ENCODE data around the gene GLB1L2. TPM values are rescaled to one million over a fixed set of nuclear protein-coding genes. Genes with fewer than 3 reads are reported as not detected.

GLB1L2 gene
- total and polyA plus RNA-seq, 2 of the 4 experiments (the other 2 are of a cell fraction): under 0.01 to 0.26 TPM

GRCh38 chr11:134413043-134413825 lies 81.4 kb downstream of the GLB1L2 start:
- dilution Hi-C loops (cut with HindIII; ENCODE audit: low sequenced_read_pairs, unreplicated experiment): no loop called here

More at GRCh38 chr11:134413043-134413825, 81.4 kb downstream of the GLB1L2 start:
- H3K36me3 ChIP-seq (ENCODE audit: control insufficient read depth, insufficient read depth, low read length): no peaks in the 10 kb centered on the region
- no peak overlapping the region for H2BK120ac ChIP-seq (ENCODE audit: low read depth, low read length)
- no TSS peak for BruUV-seq (replicated peaks)
- TF ChIP-seq RAD21 (IDR thresholded peaks at IDR 0.05; ENCODE audit: low read length) (no peak), RCOR1 (IDR thresholded peaks at IDR 0.05; ENCODE audit: insufficient replicate concordance, low read length) (no peak), CHD1 (IDR thresholded peaks at IDR 0.05; ENCODE audit: low read depth, low read length) (no peak), FOS (IDR thresholded peaks at IDR 0.05; ENCODE audit: low read depth, low read length) (no peak), MXI1 (IDR thresholded peaks at IDR 0.05; ENCODE audit: borderline replicate concordance, low read depth, low read length) (no peak), POLR2A (IDR thresholded peaks at IDR 0.05; ENCODE audit: low read depth, low read length) (no peak), MAZ (IDR thresholded peaks at IDR 0.05; ENCODE audit: borderline replicate concordance, low read depth, low read length) (no peak), BHLHE40 (IDR thresholded peaks at IDR 0.05; ENCODE audit: low read depth, low read length) (no peak), CEBPB (IDR thresholded peaks at IDR 0.05; ENCODE audit: low read depth, low read length) (no peak), NFE2L2 (IDR thresholded peaks at IDR 0.05; ENCODE audit: low read depth, low read length) (no peak), RFX5 (IDR thresholded peaks at IDR 0.05; ENCODE audit: low read depth, low read length) (no peak)
- TF ChIP-seq, protein P1, sequence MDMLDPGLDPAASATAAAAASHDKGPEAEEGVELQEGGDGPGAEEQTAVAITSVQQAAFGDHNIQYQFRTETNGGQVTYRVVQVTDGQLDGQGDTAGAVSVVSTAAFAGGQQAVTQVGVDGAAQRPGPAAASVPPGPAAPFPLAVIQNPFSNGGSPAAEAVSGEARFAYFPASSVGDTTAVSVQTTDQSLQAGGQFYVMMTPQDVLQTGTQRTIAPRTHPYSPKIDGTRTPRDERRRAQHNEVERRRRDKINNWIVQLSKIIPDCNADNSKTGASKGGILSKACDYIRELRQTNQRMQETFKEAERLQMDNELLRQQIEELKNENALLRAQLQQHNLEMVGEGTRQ (IDR thresholded peaks at IDR 0.05; ENCODE audit: low read depth, low read length): no peak
- TF ChIP-seq, protein P2, sequence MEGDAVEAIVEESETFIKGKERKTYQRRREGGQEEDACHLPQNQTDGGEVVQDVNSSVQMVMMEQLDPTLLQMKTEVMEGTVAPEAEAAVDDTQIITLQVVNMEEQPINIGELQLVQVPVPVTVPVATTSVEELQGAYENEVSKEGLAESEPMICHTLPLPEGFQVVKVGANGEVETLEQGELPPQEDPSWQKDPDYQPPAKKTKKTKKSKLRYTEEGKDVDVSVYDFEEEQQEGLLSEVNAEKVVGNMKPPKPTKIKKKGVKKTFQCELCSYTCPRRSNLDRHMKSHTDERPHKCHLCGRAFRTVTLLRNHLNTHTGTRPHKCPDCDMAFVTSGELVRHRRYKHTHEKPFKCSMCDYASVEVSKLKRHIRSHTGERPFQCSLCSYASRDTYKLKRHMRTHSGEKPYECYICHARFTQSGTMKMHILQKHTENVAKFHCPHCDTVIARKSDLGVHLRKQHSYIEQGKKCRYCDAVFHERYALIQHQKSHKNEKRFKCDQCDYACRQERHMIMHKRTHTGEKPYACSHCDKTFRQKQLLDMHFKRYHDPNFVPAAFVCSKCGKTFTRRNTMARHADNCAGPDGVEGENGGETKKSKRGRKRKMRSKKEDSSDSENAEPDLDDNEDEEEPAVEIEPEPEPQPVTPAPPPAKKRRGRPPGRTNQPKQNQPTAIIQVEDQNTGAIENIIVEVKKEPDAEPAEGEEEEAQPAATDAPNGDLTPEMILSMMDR (conservative IDR thresholded peaks at IDR 0.05; ENCODE audit: low read depth, low read length): no peak
- TF ChIP-seq, protein P3, sequence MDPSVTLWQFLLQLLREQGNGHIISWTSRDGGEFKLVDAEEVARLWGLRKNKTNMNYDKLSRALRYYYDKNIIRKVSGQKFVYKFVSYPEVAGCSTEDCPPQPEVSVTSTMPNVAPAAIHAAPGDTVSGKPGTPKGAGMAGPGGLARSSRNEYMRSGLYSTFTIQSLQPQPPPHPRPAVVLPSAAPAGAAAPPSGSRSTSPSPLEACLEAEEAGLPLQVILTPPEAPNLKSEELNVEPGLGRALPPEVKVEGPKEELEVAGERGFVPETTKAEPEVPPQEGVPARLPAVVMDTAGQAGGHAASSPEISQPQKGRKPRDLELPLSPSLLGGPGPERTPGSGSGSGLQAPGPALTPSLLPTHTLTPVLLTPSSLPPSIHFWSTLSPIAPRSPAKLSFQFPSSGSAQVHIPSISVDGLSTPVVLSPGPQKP (IDR thresholded peaks at IDR 0.05; ENCODE audit: borderline replicate concordance, low read depth, low read length): no peak
- H3K4me1 ChIP-seq (ENCODE audit: control insufficient read depth, insufficient read depth, low read length): no peaks in the 10 kb centered on the region
- no peak overlapping the region for H4K91ac ChIP-seq (ENCODE audit: insufficient read depth, low read depth, low read length)
- intact Hi-C loops (cut with micrococcal nuclease): no loop called here
- no peak overlapping the region for H2AK9ac ChIP-seq (replicated peaks; ENCODE audit: low read depth, low read length, poor library complexity)
- H4K8ac ChIP-seq (ENCODE audit: low read depth in 2 of 2, low read length in 2 of 2): no peak overlapping the region
- H3K9ac ChIP-seq (ENCODE audit: low read depth, low read length): no peak overlapping the region
- DNase-seq: no peak
- 12% methylated on average over 9 of the region's 22 CpGs; no CpG with 5 or more reads in 1 of the 2 experiments for WGBS, 2 experiments (ENCODE audit: extremely low coverage in 2 of 2, insufficient read length in 1 of 2)
- H4K5ac ChIP-seq (ENCODE audit: low read depth, low read length): no peak overlapping the region
- no peak overlapping the region for H2BK5ac ChIP-seq (ENCODE audit: low read depth, low read length, poor library complexity, severe bottlenecking)
- in situ Hi-C loops (cut with MboI; ENCODE audit: low sequenced_read_pairs): no loop called here
- no peak overlapping the region for H3K18ac ChIP-seq (ENCODE audit: low read depth, low read length)
- no peak overlapping the region for H3K56ac ChIP-seq (ENCODE audit: extremely low read depth, insufficient read depth, low read length)
- no peak overlapping the region; the same call in 1 of the 2 replicates for H3K4me2 ChIP-seq (ENCODE audit: low read depth, low read length)
- H3K4me3 ChIP-seq (ENCODE audit: insufficient read depth, low read depth, low read length): no peak overlapping the region
- CTCF ChIA-PET: no interaction called here
- no peaks in the 10 kb centered on the region; the same call in 1 of the 2 replicates for H3K9me3 ChIP-seq (ENCODE audit: control insufficient read depth, insufficient read depth, low read length)
- no peak overlapping the region for H2AK5ac ChIP-seq (ENCODE audit: low read depth, low read length)
- no peaks in the 10 kb centered on the region for H3K9me1 ChIP-seq (ENCODE audit: insufficient read depth, low read length)
- no peak overlapping the region for H3K4ac ChIP-seq (ENCODE audit: low read depth, low read length)
- no peak overlapping the region for H2BK15ac ChIP-seq (ENCODE audit: low read depth, low read length)
- H2AFZ ChIP-seq (replicated peaks; ENCODE audit: low read length, poor library complexity): no peak overlapping the region
- H3K14ac ChIP-seq (replicated peaks; ENCODE audit: low read depth, low read length): no peak overlapping the region
- no peak overlapping the region for H3K27ac ChIP-seq (ENCODE audit: insufficient read depth, low read length)
- no peak overlapping the region for H3K23ac ChIP-seq (ENCODE audit: low read depth, low read length)
- no peak overlapping the region for H2BK20ac ChIP-seq (ENCODE audit: low read depth, low read length)
- H3K27me3 ChIP-seq (ENCODE audit: control insufficient read depth, insufficient read depth, low read length): peaks cover 29% of the 10 kb centered on the region
- POLR2A ChIA-PET (ENCODE audit: unreplicated experiment): no interaction called here
- H4K20me1 ChIP-seq (ENCODE audit: insufficient read depth, low read length): no peaks in the 10 kb centered on the region
- H3K79me1 ChIP-seq (ENCODE audit: low read depth in 1 of 2, low read length in 2 of 2): no peaks in the 10 kb centered on the region
- no peak for ATAC-seq (ENCODE audit: low read depth)
